B cell (primary cell): ENCODE data around the gene CRTC3.

Source experiments
- CTCF ChIP-seq: fragments of 200-600 bp; IDR thresholded peaks from one replicate; pipeline ENCODE4 v1.8.0; 2022; ENCODE audit warnings: antibody characterized with exemption, mild to moderate bottlenecking
- EZH2 ChIP-seq: IDR thresholded peaks from 2 replicates; pipeline ENCODE4 v1.6.1; 2012; ENCODE audit warnings: borderline replicate concordance, low read depth, mild to moderate bottlenecking, moderate library complexity, low read length; ENCODE audit not compliant: insufficient read depth, poor library complexity, severe bottlenecking

DNA sequence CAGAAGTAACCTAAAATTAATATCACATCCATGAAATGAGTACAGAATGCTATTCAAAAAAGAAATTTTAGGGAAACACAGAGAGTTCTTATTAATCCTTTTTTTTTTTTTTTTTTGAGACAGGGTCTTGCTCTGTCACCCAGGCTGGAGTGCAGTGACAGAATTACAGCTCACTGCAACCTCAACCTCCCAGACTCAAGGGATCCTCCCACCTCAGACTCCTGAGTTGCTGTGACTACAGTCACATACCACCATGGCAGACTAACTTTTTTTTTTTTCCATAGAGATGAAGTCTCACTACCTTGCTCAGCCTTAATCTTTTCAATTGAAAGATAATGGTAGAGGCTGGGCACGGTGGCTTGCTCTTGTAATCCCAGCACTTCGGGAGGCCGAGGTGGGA is 6.3 kb upstream of the CRTC3 start:
- TF ChIP-seq CTCF (no peak), EZH2 (no peak)
